Activated naive CD8-positive, alpha-beta T cell treated with anti-CD3 and anti-CD28 coated beads, Interleukin-2, amount 50 U/mL, for 16 hours (primary cell): ENCODE measurements around the gene ITPRIP.
A peak's percentile ranks its signal among the peaks of the same experiment; 100 is the strongest.

ENCODE experiments used
- DNase-seq: peaks from one replicate; pipeline ENCODE4 v3.0.0-alpha.2; 2020; ENCODE audit warnings: low read depth, low spot score

The ITPRIP gene

DNA sequence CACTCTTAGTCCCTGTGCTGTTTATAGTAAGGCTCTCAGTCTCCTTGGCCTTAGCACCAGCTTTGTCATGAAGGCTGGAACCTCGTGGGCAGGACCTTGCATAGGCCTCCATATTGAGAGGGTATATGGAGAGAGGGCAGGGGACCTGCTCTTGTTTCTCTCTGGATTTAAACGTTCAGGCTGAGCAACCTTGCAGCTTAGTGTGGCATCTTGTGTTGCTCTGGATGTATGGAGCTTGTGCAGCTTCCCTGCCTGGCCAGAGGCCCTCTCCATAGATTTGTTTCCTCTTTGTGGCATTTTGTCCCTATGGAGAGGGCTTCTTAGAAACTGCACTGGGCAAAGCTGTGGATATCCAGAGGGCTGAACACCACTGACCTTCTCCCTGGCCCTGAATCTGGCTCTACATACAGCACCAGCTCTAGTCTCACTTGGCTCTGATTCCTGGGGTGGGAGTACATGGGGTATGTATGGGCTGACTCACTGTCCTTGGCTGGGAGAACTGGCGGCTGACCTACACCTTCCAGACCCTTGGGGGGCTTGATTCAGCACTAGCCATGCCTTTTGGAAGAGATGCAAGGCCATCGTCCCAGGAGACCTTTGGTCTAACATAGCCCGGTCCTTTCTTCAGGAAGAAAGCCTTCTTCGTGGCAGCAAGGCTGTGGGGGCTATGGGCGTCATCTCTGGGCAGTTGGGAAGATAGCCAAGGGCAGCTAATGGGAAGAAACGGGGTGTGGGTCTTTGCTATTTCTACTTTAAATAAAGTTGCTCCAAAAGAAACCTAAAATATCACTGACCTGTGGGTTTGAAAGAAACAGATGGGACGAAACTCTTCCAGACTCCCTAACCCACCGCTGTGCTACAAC, 30.5 kb downstream of the ITPRIP start:
- no peak for DNase-seq

DNA sequence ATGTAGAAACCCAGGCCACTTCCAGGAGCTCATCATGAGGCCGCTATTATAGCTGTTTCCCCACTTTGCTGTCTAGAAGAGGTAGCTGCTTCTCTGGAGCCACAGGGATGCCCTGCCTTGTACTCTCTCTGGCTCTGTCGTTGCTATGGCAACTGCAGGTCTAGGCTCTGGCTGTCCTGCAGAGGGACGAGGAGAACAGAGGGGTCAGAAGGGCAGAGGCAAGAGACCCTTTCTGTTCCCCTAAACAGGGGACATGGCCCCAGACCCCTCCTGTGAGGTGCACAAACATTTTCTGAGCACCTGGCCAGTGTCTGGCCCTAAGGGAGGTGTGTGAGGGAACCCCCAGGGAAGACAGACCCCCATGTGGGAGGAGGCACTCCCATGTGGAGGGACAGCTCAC, 31.4 kb downstream of the ITPRIP start:
- no peak for DNase-seq

GRCh38 chr10:104304927-104305326, 33.3 kb downstream of the ITPRIP start:
- DNase-seq, result no peak

- DNase-seq, result no peak
These were observed 33.9 kb downstream of the ITPRIP start for GRCh38 chr10:104304356-104304745.

- no peak for DNase-seq
These were observed 34.5 kb downstream of the ITPRIP start for GRCh38 chr10:104303594-104304355.

DNA sequence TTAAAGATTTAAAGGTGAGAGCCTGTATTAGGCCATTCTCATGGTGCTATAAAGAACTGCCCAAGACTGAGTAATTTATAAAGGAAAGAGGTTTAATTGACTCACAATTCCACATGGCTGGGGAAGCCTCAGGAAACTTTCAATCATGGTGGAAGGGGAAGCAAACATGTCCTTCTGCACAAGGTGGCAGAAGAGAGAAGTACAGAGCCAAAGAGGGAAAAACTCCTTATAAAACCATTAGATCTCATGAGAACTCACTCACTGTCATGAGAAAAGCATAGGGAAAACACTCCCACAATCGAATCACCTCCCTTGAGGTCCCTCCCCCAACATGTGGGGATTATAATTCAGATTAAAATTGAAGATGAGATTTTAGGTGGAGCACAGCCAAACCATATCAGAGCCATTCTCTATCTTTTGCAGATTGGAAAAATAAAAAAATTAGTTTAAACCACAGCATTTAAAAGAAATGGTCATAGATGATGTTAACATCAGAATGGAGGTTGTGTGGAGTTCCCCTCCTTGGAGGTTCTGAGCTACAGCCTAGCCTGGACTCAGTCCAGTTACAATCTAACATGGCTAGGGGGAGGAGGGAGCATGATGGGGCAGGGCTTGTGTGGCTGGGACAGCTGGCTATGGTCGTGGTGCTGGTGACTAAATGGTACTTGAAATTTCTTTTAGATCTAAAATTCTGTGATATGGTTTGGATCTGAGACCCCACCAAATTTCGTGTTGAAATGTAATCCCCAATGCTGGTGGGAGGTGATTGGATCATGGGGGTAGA, 36.2 kb downstream of the ITPRIP start:
- DNase-seq, result no peak

DNA sequence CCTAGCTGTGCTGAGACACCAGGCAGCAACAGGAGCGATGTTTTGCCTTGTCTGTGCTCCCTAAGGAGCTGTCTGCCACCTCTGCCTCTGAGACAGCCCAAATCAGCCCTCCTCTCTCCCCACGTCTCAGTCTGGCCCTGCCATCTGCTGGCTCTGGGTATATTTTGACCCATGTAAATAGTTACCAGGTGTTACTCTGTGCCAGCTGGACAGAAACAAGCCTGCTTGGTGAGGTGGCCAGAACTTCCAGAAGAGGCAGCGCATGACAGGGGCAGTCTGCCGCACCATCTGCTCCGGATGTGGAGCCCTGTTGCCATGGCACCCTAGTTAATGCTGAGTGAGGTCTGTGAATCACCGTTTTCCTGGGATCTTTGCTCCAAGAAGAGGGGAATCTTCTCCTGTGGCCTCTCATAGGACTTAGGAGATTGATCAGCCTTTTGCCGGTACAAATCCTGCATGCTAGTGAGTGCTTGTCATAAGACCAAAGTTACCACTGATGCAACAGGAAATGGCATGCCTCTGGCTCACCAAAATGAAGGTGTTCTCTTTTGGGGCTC, 37.5 kb downstream of the ITPRIP start:
- DNase-seq, result no peak

DNA sequence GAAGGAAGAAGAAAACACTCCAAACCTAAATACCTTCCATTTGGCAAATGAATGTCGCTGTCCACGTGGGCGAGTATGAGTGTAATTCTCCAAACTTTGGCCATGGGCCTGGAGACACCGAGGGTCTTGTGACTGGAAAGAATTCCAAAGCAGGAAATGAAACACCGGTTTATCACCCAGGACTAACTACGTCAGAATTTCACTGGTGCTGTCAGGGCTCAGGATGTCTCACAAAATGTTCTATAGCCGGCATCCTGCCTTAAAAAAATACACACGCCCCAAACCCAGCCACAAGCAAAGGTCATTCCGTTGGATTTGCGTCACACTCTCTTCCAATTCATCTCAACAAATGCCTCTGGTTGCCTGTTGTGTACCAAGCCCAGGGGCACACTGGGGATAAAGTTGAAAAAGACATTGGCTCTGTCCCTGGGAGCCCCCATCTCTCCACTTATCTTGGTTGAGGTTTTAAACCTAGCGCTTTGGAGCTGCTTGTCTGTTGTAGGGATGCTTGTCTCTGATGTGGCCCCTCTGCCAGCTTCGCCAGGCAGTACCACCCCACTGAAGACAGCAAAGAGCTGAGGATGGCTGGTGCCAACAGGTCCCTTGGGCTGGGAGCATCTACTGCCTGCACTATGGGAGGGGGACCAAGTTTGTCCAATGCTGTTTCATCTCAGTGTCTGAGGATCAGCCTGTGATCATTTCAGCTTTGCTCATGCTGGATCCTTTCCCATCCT, 38.1 kb downstream of the ITPRIP start:
- DNase-seq, result no peak

GRCh38 chr10:104299031-104299904, 39.0 kb downstream of the ITPRIP start:
- DNase-seq, result no peak

- no peak for DNase-seq
These were observed 40.3 kb downstream of the ITPRIP start for GRCh38 chr10:104297697-104298660.

- no peak for DNase-seq
These were observed 41.4 kb downstream of the ITPRIP start for GRCh38 chr10:104296687-104297436.

DNA sequence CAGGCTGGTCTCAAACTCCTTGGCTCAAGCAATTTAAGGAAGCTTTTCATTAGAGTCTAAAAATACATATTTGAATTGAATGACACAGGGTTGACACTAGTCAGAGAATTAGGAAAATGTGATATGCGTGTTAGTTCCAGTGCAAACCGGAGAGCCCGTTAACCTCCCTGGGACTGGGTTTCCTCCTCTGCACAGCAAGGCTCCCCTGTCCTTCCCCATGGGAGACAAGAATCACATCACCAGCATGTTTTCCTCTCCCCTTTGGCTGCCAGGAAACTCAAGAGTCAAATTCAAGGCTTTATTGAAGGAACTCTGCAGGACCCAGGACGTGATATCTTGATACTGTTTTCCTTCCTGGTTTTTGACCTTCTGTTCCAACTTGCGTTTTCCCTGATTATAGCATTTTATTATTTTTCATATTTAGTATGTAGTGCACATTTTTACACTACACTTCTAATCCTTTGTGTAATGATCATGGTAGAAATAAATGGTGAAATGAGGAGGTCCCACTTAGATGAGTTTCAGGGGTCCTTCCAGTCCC, 44.4 kb downstream of the ITPRIP start:
- no peak for DNase-seq

GRCh38 chr10:104293011-104293410, 45.3 kb downstream of the ITPRIP start:
- no peak for DNase-seq

DNA sequence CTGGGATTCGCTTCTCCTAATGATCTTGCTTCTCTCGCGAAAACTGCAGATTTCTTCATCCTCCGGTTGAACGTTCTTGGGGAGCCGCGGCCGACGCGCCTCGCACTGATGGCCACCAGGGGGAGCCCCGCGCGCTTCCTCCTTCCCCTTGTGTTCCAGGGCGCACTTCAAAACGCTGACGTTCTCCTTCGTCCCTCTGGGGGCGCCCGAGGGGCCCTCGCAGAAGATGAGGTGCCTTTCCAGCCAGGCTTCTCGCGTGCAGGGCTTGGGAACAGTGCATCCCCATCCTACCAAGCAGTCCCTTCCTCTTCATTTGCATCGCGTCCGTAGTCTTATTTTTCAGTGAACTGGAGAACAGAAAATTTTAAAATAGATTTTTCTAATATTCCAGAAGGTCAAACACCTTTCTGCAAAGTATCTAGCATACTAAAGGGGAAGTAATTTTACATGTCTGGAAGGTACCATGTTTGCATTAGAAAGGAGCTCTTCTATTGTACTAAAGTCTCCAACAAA, 46.8 kb downstream of the ITPRIP start:
- DNase-seq, result peak; percentile 74

DNA sequence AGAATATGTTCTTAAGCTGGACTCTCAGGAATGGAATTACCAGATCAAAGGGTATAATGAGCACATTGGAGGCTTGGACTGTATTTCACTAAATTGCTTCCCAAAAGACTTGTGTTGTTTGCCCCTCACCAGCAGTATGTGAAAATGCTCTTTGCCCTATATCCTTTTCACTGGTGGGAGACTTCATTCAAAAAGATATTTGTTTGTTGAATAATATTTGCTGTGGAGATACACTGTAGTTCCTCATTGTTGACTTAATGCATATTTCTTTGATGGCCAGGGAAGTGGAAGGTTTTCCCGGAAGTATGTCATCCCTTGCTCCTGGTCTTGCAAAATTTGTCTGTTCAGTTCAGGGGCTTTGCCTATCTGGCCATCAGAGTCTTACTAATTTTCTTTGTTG, 49.9 kb downstream of the ITPRIP start:
- DNase-seq, result no peak

DNA sequence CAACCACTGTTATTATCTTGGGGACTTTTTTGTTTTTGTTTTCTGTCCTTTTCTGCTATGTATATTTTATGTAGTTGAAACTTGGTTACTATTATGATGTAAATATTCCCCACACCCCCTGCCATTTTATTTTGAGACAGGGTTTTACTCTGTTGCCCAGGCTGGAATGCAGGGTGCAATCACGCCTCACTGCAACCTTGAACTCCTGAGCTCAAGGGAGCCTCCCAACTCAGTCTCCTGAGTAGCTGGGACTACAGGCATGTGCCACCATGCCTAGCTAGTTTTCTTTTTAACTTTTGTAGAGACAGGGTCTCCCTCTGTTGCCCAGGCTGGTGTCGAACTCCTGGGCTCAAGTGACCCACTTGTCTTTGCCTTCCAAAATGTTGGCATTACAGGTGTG, 51.3 kb downstream of the ITPRIP start:
- DNase-seq, result no peak

DNA sequence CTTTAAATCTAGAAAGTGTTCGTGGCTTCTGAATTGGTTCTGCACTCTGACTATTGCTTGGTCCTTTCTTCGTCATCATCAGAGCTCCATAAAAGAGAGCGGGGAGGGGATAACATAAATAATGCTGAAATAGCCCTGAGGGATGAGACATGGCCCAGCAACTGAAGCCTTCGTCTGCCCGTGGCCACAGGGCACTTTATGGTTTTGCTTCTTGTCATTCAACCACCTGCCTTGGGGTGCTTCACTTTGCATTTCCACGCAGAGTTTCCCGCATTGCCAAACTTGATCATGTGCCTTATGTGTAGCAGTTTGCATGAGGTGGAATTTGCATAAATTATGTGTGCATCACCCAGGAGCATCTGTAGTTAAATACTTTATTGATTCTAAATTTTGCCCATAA, 53.4 kb downstream of the ITPRIP start:
- DNase-seq, result no peak

- no peak for DNase-seq
These were observed 56.6 kb downstream of the ITPRIP start for GRCh38 chr10:104281694-104282093.
